IMR-90 (cell line): ENCODE measurements around the gene ITPR2.

ENCODE experiments used
- CTCF ChIP-seq: conservative IDR thresholded peaks from 2 replicates; pipeline ENCODE4 v1.5.1; 2012; ENCODE audit warnings: mild to moderate bottlenecking, low read depth, low read length, improper control_type of control experiment
- RFX5 ChIP-seq: IDR thresholded peaks from 2 replicates; pipeline ENCODE4 v1.8.0; 2012; ENCODE audit warnings: low read depth, mild to moderate bottlenecking, low read length, moderate library complexity

DNA sequence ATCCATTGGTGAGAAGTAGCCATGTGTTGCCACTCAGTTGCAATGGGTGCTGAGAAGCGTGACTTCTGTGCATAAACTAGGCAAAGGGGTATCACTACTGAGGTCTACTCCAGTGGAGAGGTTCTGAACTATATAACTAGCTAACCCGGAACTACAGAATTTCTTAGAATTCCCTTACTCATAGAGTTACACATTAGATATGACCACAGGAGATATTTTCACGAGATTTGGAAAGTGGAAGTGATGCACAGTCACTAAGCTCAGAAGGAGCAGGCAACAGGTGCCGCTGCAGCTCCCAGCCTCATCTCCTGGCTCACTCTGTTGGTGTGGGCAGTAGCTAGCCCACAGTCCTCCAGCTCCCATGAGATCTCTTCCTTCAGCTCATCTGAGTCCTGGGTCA lies 501.0 kb downstream of the ITPR2 start:
- TF ChIP-seq CTCF (no peak), RFX5 (no peak)
